ENCODE data around the gene IFT80.
"Not testable (repeated sequence)": the region's sequence is repeated elsewhere in the genome, so short reads cannot be mapped to it uniquely, and the experiment has no call there.

IFT80 gene

DNA sequence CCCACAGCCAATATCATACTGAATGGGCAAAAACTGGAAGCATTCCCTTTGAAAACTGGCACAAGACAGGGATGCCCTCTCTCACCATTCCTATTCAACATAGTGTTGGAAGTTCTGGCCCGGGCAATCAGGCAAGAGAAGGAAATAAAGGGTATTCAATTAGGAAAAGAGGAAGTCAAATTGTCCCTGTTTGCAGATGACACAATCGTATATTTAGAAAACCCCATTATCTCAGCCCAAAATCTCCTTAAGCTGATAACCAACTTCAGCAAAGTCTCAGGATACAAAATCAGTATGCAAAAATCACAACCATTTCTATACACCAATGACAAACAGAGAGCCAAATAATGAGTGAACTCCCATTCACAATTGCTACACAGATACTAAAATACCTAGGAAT, 36.1 kb downstream of the IFT80 start:
- not testable (repeated sequence) for DNase-seq (ENCODE audit: low spot score)

DNA sequence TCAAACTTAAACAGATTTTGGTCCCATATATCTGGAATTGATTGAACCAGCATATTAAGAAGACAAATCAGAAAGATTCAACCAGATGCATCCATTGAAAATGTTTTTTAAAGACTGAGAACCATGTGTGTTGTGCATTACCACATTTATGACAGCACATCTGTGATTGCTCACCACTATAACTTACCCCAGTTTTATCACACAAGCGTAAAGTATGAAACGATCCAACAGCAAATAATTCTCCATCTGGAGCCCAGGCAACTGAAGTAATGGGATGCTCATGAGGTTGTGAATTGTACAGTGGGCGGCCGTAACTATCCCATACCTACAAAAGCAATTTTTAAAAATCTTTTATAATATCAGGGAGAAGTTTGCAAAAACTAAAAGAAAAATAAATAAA, 43.2 kb downstream of the IFT80 start:
- DNase-seq (ENCODE audit: low spot score) = no peak

DNA sequence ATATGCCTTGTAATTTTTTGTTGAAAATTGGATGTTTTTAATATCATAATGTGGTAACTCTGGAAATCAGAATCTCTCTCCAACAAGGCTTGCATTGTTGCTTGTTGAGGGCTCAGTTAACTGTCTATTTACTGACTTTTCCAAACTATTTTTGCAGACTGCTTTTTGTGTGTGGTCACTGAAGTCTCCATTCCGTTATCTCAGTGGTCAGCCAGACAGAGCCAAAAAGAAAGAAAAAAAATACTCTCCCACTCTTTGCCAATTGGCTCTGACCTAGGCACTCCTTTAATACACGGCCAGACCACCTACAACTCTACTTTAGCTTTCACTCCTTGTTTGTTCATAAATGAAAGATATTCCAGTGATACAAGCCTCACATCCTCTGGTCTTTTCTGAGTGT, 52.5 kb downstream of the IFT80 start:
- no peak for DNase-seq (ENCODE audit: low spot score)

DNA sequence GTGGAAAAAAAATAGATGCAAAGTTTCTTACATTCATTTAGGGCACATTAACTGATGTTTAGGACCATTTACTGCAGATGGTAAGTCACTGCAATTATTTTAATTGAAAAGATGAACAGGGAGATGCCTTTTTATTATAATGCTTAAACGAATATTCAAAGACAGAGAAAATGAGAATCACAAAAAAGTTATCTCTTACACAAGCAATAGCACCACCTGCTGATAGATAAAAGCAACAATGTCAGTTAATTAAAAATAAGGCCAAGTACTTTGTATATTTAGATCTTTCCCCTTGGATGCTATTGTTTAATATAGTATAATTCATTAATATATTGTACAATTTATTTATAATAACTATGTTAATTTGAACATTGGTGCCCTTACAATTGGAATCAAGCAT, 55.9 kb downstream of the IFT80 start:
- DNase-seq (ENCODE audit: low spot score) = peak; percentile 18

GRCh38 chr3:160340351-160340750, 58.7 kb downstream of the IFT80 start:
- DNase-seq (ENCODE audit: low spot score) = no peak

DNA sequence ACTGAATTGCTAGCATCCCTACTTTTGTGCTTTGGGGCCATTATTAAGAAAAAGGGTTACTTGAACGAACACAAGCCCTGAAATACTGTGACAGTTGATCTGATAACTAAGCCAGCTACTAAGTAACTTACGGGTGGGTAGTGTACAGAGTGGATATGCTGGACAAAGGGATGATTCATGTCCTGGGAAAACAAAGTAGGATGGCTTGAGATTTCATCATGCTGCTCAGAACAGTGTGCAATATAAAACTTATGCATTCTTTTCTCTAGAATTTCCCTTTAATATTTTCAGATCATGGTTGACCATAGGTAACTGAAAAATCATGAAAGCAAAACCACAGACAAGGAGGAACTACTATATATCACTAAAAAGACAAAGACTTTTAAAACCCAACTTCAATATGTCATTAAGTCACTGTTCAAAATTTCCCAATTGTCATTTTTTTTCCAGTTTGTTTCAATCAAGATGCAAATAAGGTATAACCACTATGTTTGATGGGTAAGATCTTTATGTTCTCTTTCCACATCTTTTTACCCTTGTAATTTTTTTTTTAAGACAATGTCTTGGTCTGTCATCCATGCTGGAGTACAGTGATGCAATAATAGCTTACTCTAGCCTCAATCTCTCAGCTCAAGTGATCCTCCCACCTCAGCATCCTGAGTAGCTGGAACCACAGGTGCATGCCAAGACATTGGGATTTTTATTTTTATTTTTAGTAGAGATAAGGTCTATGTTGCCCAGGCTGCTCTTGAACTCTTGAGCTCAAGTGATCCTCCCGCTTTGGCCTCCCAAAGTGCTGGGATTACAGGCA, 67.7 kb downstream of the IFT80 start:
- no peak for DNase-seq (ENCODE audit: low spot score)

DNA sequence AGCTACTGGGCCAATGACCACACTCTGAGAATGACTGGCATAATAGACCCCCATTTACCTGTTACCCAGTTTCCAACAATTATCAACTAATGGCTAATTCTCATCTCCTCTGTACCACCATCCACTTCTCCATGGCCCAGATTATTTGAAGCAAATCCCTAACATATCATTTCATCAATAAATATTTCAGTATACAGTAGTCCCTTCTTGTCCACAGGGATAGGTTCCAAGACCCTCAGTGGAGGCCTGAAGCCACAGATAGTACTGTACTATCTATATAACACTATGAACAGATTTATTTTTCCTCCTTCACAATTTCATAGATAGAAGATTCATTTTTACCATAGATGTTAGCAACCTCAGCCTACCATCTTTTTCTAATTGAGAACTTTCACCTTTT, 68.3 kb downstream of the IFT80 start:
- no peak for DNase-seq (ENCODE audit: low spot score)

DNA sequence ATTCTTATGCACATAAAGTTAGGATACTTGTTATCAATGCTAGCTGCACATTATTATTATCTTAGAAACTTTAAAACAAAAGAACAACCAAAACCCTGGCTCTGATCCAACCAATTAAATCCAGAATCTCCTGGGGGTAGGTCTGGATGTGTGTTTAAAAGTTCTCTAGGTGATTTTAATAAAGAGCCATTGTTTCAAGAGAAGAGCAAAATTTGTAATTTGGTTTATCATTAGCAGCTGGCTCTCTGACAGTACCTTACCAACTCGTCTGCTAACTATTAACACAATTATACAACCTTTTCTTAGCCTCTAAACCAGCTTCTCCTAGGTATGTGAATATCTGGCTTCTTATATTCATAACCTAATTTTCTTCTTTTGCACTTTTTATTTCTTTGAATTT, 68.9 kb downstream of the IFT80 start:
- no peak for DNase-seq (ENCODE audit: low spot score)

- not testable (repeated sequence) for DNase-seq (ENCODE audit: low spot score)
Measured at GRCh38 chr3:160326286-160326685, 72.7 kb downstream of the IFT80 start.

DNA sequence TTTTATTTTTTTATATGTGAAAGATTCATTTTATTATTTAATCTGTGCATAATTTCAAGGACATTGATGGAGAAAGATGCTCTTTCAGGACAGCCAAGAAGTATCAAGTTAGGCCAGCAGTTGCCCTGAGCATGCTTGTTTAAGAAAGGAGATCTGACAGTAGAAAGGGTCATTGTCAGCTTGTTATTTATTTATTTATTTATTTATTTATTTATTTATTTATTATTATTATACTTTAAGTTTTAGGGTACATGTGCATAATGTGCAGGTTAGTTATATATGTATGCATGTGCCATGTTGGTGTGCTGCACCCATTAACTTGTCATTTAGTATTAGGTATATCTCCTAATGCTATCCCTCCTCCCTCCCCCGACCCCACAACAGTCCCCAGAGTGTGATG, 77.2 kb downstream of the IFT80 start:
- DNase-seq (ENCODE audit: low spot score) = not testable (repeated sequence)

GRCh38 chr3:160319322-160319721, 79.7 kb downstream of the IFT80 start:
- DNase-seq (ENCODE audit: low spot score) = no peak

DNA sequence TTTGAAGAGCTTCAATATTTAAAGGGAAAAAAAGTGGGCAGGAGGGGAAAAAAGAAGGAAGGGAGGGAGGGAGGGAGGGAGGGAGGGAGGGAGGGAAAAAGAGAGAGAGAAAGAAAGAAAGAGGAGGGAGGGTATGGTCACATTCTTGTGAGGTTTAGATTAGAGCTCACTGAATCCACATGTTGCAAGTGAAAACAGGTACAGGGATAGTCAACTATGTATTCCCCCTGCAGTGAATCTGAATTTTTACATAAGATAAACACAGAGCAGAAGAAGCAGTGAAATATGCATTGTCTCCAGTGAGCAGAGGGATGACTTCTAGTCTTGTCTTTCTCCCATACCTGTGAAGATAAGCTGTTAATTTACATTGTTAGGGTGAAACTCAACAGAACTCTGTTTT, 84.0 kb downstream of the IFT80 start:
- DNase-seq (ENCODE audit: low spot score) = no peak

DNA sequence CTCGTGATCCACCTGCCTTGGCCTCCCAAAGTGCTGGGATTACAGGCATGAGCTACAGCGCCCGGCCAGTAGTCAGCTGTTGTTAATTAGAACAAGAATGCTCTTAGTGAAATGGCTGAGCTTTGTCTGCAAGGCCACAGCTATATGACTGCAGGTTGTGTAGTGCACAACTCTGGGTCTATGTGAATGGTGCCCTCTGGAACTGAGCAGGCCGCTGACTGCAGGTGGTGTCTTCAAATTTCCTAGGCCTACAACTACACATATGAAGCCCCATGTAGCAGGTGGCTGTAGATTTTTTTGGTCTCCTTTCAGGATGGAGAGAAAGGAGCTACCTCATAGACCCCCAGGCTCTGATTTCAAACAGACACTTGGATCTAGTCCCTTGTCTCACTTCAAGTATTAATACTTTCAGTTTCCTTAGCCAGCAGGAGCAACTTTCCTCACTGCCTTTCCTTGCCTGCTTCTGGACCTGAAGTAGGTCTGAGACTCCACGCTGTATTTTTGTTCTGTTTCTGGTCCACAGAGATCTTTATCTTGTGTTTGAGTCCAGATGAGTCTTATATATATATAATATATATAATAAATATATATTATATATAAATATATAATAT, 86.9 kb downstream of the IFT80 start:
- DNase-seq (ENCODE audit: low spot score) = no peak

DNA sequence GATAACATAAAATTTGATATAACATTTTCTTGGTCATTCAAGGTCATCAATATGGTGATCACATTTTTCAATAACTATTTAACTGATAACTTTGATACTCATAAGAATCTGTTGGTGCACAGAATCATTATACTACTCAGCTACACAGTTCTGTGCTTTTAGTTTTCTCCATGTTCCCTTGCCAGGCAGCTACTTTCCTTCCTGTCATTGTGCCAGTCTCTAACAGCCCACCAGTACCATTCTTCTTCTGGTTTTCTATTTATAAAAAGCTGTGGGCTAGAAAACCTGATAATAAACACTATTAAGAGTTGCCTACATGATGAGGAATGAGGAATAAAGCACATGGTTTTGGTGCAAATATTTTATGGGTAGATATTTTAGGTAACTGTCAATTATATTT, 96.2 kb downstream of the IFT80 start:
- DNase-seq (ENCODE audit: low spot score) = no peak

- DNase-seq (ENCODE audit: low spot score) = no peak
Measured at GRCh38 chr3:160296591-160296990, 102.4 kb downstream of the IFT80 start.

DNA sequence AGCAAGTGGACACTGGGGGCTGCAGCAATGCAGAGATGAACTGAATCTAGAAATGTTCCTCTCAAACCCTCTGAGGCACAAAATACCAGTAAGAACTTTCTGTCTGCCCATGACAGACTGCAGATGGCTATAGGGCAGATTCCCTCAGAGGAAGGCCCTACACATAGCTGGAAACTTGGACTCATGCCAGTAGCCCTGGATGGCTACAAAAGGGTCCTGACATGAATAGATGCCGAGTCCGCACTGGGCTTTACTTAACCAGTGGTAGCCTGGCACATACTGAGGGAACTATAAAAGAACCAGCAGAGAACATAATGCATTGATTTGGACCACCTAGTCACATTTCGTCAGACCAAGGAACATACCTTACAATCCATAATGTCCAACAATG, 107.1 kb downstream of the IFT80 start:
- DNase-seq (ENCODE audit: low spot score) = no peak

- DNase-seq (ENCODE audit: low spot score) = no peak
Measured at GRCh38 chr3:160291290-160291908, 107.6 kb downstream of the IFT80 start.

DNA sequence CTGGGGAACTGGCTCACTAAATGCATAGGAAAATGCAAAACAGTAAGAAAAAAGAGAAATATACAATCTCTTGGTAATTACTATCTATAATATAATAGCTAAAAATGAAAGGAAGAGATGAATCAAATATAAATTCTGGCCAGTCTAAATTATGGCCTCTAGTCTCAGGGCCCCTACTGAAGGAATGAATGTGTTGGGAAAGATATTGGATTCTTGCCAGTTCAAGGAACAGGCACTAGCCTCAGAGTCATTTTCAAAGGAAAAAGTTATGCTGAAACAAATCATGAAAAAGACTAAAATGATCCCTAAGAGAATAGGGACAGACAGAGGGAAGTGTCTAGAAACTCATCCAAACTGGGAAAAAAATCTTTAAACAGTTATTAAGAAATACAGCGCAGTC, 111.4 kb downstream of the IFT80 start:
- DNase-seq (ENCODE audit: low spot score) = no peak

- DNase-seq (ENCODE audit: low spot score) = no peak
Measured at GRCh38 chr3:160286231-160286630, 112.8 kb downstream of the IFT80 start.

DNA sequence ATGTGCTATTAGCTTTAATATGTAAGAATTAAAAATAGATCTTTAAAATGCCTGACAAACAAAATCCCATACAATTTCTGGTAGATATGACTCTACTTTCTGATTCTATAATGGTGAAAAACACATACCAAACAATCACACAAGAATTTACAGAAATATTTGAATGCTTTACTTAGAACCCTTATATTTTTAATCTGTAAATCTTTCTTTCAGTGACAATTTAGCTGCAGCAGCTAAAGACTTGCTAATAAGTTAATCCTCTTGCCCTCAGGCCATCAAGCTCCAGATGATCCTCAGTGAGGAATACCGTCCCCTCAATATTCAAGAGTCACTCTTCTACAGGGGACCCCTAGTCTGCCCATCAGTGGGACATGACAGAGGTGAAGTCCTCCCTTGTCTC, 118.2 kb downstream of the IFT80 start:
- DNase-seq (ENCODE audit: low spot score) = no peak

DNA sequence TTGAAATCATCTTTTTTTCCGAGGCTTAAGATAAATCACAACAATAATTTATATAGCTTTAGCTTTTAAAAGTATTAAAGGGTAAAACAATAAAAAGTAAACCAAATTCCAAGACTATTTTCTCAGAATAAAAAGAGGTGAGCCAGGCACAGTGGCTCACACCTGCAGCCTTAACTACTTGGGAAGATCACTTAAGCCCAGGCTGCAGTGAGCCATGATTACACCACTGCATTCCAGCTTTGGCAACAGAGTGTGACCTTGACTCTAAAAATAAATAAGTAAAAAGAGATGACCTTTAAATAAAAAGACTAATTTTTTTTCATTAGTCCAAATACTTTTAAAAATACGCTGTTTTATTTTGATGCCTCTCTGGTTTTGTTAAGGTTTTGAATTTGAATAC, 119.4 kb downstream of the IFT80 start:
- no peak for DNase-seq (ENCODE audit: low spot score)

DNA sequence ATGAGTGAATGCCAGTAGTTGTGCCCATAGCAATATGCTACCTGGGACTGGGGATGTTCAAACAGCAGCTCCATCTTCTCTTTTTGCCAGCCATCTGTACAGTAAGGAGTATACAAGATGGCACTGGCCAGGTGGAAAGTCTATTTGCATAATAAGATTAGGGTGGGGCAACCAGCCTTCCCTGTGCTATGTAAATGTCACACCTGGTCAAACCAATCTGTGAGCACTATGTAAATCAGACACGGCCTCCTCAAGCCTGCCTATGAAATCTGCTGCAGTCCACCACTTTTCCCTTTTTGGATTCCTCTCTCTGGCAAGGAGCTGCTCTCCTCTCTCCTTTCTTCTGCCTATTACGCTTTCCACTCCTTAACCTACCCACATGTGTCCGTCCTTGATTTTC, 120.8 kb downstream of the IFT80 start:
- DNase-seq (ENCODE audit: low spot score) = no peak

DNA sequence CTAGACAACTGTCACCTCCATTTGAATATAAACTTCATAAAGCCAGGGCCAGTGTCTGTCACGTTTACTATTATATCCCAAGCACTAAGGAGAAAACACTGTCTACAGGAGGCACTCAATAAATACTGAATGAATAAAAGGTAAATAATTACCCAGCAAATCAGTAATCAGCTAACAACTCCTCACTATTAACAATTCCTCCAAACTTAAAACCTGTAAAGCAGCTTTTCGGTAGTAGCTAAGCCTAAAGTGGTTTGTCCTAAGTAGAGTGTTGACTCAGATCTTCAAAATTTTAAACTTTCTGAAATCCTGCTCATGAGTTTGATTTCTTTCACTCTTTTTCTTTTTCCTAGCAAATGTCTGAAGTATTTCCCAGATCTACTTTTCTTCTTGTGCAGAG, 133.9 kb downstream of the IFT80 start:
- no peak for DNase-seq (ENCODE audit: low spot score)

Data from CD4-positive, alpha-beta T cell treated with Interleukin-2 at 100 ng/mL for 4 hours (primary cell).